MM.1S (cell line): ENCODE data around the gene RBM45.

Experiments used
- DNase-seq: peaks from one replicate; pipeline ENCODE4 v3.0.0-alpha.2; 2015
- H2AFZ ChIP-seq: fragments of 300-600 bp; sonication (generic); 2 replicates; pipeline ENCODE4 v1.6.0; 2016; ENCODE audit warnings: antibody characterized with exemption, low read length
- H3F3A ChIP-seq: fragments of 300-600 bp; sonication (generic); 2 replicates; pipeline ENCODE4 v1.6.1; 2016; ENCODE audit warnings: mild to moderate bottlenecking, antibody characterized with exemption, low read length, moderate library complexity, mixed read lengths; ENCODE audit not compliant: insufficient read depth
- H3K27ac ChIP-seq: fragments of 300-600 bp; sonication (generic); 2 replicates; pipeline ENCODE4 v1.5.1; 2016; ENCODE audit warnings: mild to moderate bottlenecking, low read length
- H3K27me3 ChIP-seq: fragments of 300-600 bp; sonication (generic); replicated peaks from 2 replicates; pipeline ENCODE4 v1.6.0; 2016; ENCODE audit warnings: low read length; ENCODE audit not compliant: insufficient read depth
- H3K36me3 ChIP-seq: fragments of 300-600 bp; sonication (generic); replicated peaks from 2 replicates; pipeline ENCODE4 v1.6.1; 2016; ENCODE audit warnings: mild to moderate bottlenecking, low read length, mixed read lengths; ENCODE audit not compliant: insufficient read depth
- H3K4me1 ChIP-seq: fragments of 300-600 bp; sonication (generic); 2 replicates; pipeline ENCODE4 v1.6.1; 2016; ENCODE audit warnings: low read length, mixed read lengths
- H3K4me2 ChIP-seq: fragments of 300-600 bp; sonication (generic); 2 replicates; pipeline ENCODE4 v1.6.0; 2016; ENCODE audit warnings: low read depth, low read length
- H3K4me3 ChIP-seq: fragments of 300-600 bp; sonication (generic); 2 replicates; pipeline ENCODE4 v1.5.1; 2016; ENCODE audit warnings: low read length, mixed read lengths
- H3K79me2 ChIP-seq: fragments of 300-600 bp; sonication (generic); 2 replicates; pipeline ENCODE4 v1.6.1; 2016; ENCODE audit warnings: mixed run types, low read length, mixed read lengths
- H3K9ac ChIP-seq: fragments of 300-600 bp; sonication (generic); 2 replicates; pipeline ENCODE4 v1.6.1; 2016; ENCODE audit warnings: low read length, mixed read lengths
- H3K9me2 ChIP-seq: fragments of 300-600 bp; sonication (generic); replicated peaks from 2 replicates; pipeline ENCODE4 v1.6.1; 2016; ENCODE audit warnings: mild to moderate bottlenecking, low read length, mixed read lengths; ENCODE audit not compliant: insufficient read depth
- H3K9me3 ChIP-seq: fragments of 300-600 bp; sonication (generic); replicated peaks from 2 replicates; pipeline ENCODE4 v1.6.1; 2016; ENCODE audit warnings: mild to moderate bottlenecking, low read length, mixed read lengths; ENCODE audit not compliant: insufficient read depth
- H4K20me1 ChIP-seq: fragments of 300-600 bp; sonication (generic); 2 replicates; pipeline ENCODE4 v1.6.1; 2016; ENCODE audit warnings: mild to moderate bottlenecking, low read length, moderate library complexity, mixed read lengths; ENCODE audit not compliant: insufficient read depth
- EZH2 ChIP-seq: fragments of 300-600 bp; sonication (generic); optimal IDR thresholded peaks from 2 replicates; pipeline ENCODE3; 2017; ENCODE audit warnings: low read depth, mild to moderate bottlenecking, antibody characterized with exemption, low read length, mixed read lengths
- EZH2phosphoT487 ChIP-seq: fragments of 300-600 bp; sonication (generic); IDR thresholded peaks from 2 replicates; pipeline ENCODE4 v1.6.1; 2018; ENCODE audit warnings: antibody characterized with exemption, low read length
- TF ChIP-seq, protein P1 (sequence below): fragments of 300-600 bp; sonication (generic); IDR thresholded peaks from 2 replicates; pipeline ENCODE4 v1.5.1; 2016; ENCODE audit warnings: antibody characterized with exemption, low read length, mixed read lengths

The RBM45 gene, protein sequence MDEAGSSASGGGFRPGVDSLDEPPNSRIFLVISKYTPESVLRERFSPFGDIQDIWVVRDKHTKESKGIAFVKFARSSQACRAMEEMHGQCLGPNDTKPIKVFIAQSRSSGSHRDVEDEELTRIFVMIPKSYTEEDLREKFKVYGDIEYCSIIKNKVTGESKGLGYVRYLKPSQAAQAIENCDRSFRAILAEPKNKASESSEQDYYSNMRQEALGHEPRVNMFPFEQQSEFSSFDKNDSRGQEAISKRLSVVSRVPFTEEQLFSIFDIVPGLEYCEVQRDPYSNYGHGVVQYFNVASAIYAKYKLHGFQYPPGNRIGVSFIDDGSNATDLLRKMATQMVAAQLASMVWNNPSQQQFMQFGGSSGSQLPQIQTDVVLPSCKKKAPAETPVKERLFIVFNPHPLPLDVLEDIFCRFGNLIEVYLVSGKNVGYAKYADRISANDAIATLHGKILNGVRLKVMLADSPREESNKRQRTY

GRCh38 chr2:178112202-178113152 lies at the start of gene RBM45:
RBM45 (plus strand) TSS chr2:178112437; CDS start chr2:178112547, 110 bp downstream.
- no peak for TF ChIP-seq EZH2phosphoT487
- TF ChIP-seq, protein P1, sequence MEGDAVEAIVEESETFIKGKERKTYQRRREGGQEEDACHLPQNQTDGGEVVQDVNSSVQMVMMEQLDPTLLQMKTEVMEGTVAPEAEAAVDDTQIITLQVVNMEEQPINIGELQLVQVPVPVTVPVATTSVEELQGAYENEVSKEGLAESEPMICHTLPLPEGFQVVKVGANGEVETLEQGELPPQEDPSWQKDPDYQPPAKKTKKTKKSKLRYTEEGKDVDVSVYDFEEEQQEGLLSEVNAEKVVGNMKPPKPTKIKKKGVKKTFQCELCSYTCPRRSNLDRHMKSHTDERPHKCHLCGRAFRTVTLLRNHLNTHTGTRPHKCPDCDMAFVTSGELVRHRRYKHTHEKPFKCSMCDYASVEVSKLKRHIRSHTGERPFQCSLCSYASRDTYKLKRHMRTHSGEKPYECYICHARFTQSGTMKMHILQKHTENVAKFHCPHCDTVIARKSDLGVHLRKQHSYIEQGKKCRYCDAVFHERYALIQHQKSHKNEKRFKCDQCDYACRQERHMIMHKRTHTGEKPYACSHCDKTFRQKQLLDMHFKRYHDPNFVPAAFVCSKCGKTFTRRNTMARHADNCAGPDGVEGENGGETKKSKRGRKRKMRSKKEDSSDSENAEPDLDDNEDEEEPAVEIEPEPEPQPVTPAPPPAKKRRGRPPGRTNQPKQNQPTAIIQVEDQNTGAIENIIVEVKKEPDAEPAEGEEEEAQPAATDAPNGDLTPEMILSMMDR, result peak; percentile 95
- H3K9me2 ChIP-seq, result no peaks in the 10 kb centered on the region
- no peaks in the 10 kb centered on the region for H3K9me3 ChIP-seq
- peak within 1 kb of the TSS; percentile 77 for H3K4me2 ChIP-seq
- peak within 1 kb of the TSS; percentile 99 for H3K4me3 ChIP-seq
- 0 out of 2 replicates have a peak, but pooled peaks cover under 1% of the 10 kb centered on the region for H3K36me3 ChIP-seq
- peaks cover 16% of the 10 kb centered on the region; the same call in 1 of the 2 replicates for H3F3A ChIP-seq
- no peaks in the 10 kb centered on the region for H3K27me3 ChIP-seq
- peak; percentile 95 for DNase-seq
- H3K79me2 ChIP-seq, result peaks cover 29% of the 10 kb centered on the region
- peaks cover 6% of the 10 kb centered on the region; the same call in 1 of the 2 replicates for H3K4me1 ChIP-seq
- peak within 1 kb of the TSS; percentile 80 for H3K9ac ChIP-seq
- H3K27ac ChIP-seq, result peak within 1 kb of the TSS; percentile 80; the same call in 1 of the 2 replicates
- H4K20me1 ChIP-seq, result no peaks in the 10 kb centered on the region
- peak within 1 kb of the TSS; percentile 92 for H2AFZ ChIP-seq

- Histone ChIP-seq H3K36me3 (no peaks in the 10 kb centered on the region), H2AFZ (no peak overlapping the region), H3K27me3 (no peaks in the 10 kb centered on the region), H3K4me1 (no peaks in the 10 kb centered on the region), H3K9ac (no peak overlapping the region), H3F3A (no peaks in the 10 kb centered on the region), H3K4me2 (no peak overlapping the region), H4K20me1 (no peaks in the 10 kb centered on the region), H3K9me3 (no peaks in the 10 kb centered on the region), H3K27ac (no peak overlapping the region), H3K9me2 (no peaks in the 10 kb centered on the region), H3K4me3 (no peak overlapping the region), H3K79me2 (no peaks in the 10 kb centered on the region)
- TF ChIP-seq, protein P1, result no peak
- TF ChIP-seq EZH2, result no peak
- TF ChIP-seq EZH2phosphoT487, result no peak
- DNase-seq, result no peak
These were observed 45.9 kb upstream of the RBM45 start for GRCh38 chr2:178066324-178066723.

- Histone ChIP-seq H3K27ac (no peak overlapping the region), H3F3A (no peaks in the 10 kb centered on the region), H3K79me2 (no peaks in the 10 kb centered on the region), H4K20me1 (no peaks in the 10 kb centered on the region), H3K4me3 (no peak overlapping the region), H3K36me3 (no peaks in the 10 kb centered on the region), H3K9me2 (no peaks in the 10 kb centered on the region), H3K4me2 (no peak overlapping the region), H2AFZ (no peak overlapping the region), H3K9ac (no peak overlapping the region), H3K27me3 (no peaks in the 10 kb centered on the region), H3K9me3 (no peaks in the 10 kb centered on the region), H3K4me1 (no peaks in the 10 kb centered on the region)
- TF ChIP-seq EZH2phosphoT487 (no peak), EZH2 (no peak)
- TF ChIP-seq, protein P1, result no peak
- no peak for DNase-seq
These were observed 45.2 kb upstream of the RBM45 start for GRCh38 chr2:178066890-178067669.
